Measurements from ENCODE around the gene AAGAB.

DNA sequence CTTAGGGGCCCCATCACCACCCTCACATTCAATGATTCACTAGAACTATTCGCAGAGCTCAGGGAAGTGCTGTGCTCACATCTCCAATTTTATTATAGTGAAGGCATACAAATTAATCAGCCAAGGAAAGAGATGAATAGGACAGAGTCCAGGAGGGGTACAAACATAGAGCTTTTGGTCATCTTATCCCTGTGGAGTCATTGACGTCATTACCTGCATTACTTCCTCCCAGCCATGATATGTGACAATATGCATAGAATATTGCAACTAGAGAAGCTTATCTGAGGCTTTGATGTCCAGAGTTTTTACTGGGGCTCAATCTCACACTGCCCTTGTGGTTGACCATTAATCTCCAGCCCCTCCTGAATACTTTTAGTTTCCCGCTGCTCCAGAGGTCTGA lies 1.6 kb upstream of the AAGAB start:
- TF ChIP-seq, protein P1, sequence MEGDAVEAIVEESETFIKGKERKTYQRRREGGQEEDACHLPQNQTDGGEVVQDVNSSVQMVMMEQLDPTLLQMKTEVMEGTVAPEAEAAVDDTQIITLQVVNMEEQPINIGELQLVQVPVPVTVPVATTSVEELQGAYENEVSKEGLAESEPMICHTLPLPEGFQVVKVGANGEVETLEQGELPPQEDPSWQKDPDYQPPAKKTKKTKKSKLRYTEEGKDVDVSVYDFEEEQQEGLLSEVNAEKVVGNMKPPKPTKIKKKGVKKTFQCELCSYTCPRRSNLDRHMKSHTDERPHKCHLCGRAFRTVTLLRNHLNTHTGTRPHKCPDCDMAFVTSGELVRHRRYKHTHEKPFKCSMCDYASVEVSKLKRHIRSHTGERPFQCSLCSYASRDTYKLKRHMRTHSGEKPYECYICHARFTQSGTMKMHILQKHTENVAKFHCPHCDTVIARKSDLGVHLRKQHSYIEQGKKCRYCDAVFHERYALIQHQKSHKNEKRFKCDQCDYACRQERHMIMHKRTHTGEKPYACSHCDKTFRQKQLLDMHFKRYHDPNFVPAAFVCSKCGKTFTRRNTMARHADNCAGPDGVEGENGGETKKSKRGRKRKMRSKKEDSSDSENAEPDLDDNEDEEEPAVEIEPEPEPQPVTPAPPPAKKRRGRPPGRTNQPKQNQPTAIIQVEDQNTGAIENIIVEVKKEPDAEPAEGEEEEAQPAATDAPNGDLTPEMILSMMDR (conservative IDR thresholded peaks at IDR 0.05), result no peak
- no peak for TF ChIP-seq EZH2 (IDR thresholded peaks at IDR 0.05; ENCODE audit: low read depth)

All from PC-9 (cell line).